ENCODE measurements around the gene COX20.
A peak's percentile ranks its signal among the peaks of the same experiment; 100 is the strongest.

COX20 gene

GRCh38 chr1:244836135-244836521 lies 670 bp downstream of the COX20 start:
- peak overlapping the region; percentile 73 for H3K4me3 ChIP-seq (ENCODE audit: low read depth, low read length)
- TF ChIP-seq CTCF (IDR thresholded peaks at IDR 0.05; ENCODE audit: low read depth, low read length) = no peak

GRCh38 chr1:244836584-244836983 lies 1.1 kb downstream of the COX20 start:
- H3K4me3 ChIP-seq (ENCODE audit: low read depth, low read length) = peak overlapping the region; percentile 73
- no peak for TF ChIP-seq CTCF (IDR thresholded peaks at IDR 0.05; ENCODE audit: low read depth, low read length)

- TF ChIP-seq CTCF (IDR thresholded peaks at IDR 0.05; ENCODE audit: low read depth, low read length) = no peak
- H3K4me3 ChIP-seq (ENCODE audit: low read depth, low read length) = peak overlapping the region; percentile 73; the same call in 1 of the 2 replicates
These were observed 2.3 kb downstream of the COX20 start for GRCh38 chr1:244837597-244838258.

GRCh38 chr1:244839656-244840055 lies 4.2 kb downstream of the COX20 start:
- H3K4me3 ChIP-seq (ENCODE audit: low read depth, low read length) = no peak overlapping the region
- TF ChIP-seq CTCF (IDR thresholded peaks at IDR 0.05; ENCODE audit: low read depth, low read length) = no peak

DNA sequence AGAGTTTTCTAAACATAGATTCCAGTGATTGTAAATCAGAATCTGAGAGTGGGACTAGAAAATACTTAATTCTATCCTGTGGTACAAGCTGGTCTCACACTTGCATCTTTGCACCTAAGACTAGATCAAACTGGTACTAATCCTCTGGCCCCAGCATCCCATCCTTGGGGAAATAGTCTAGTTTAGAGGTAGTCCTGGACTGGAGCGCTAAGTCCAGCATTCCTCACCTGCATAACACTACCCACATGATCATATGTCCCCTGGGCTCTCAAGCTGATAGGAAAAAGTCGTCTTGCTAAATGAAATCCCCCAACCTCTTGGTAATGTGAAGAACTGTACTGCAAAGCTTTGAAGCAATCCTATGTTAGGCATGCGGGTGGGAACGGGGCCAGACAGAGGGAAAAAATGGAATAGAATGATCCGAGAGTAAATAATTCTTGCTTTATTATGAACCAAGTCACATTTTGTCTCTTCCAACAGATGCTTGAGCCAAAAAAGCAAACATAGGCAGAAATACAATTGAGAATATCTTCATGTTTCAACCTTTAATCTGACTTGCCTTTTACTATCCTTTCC lies 4.8 kb downstream of the COX20 start:
- H3K4me3 ChIP-seq (ENCODE audit: low read depth, low read length) = no peak overlapping the region

DNA sequence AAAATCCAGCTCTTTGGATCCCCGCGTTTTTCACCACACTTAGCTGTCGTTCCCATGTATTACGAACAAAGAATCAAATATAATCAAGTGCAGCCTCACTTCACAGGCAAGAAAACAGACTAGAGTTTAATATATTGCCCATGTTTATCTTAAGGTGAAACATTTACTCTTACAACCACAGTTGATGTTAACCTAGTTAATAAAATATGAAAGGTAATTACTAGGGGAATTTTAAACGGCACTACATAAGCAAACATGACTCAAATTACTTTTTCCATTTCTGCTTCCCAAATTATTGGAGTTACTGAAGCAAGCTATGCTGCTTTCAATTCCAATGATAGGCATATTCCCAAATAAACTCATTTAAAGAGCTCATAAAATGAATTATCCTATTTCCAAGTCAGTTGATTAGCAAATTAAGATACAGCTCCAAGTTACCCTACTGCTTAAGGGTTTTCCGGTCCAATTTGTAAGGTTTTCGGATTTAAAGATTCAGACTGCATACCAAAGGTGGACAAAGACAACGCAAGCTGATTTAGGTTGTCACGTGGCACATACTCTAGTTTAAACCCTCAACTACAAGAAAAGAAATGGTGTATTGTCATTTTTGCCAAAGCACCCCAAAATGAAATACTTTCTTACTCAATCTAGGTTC lies 5.9 kb downstream of the COX20 start:
- H3K4me3 ChIP-seq (ENCODE audit: low read depth, low read length) = no peak overlapping the region
- TF ChIP-seq CTCF (IDR thresholded peaks at IDR 0.05; ENCODE audit: low read depth, low read length) = no peak

More for the DNA sequence above, 4.8 kb downstream of the COX20 start:
- no peak for TF ChIP-seq CTCF (IDR thresholded peaks at IDR 0.05; ENCODE audit: low read depth, low read length)

Data from WI38 (cell line).